HepG2 (cell line): ENCODE measurements around the gene DNAJC4. TPM values are rescaled to one million over a fixed set of nuclear protein-coding genes. Genes with fewer than 3 reads are reported as not detected.
A peak's percentile ranks its signal among the peaks of the same experiment; 100 is the strongest.

Source experiments
- BRF2 ChIP-seq: sonication (generic); formaldehyde crosslinking; IDR thresholded peaks from 2 replicates; pipeline ENCODE4 v1.8.1; 2022; ENCODE audit warnings: mild to moderate bottlenecking, missing genetic modification reagents
- CBX5 ChIP-seq: sonication (generic); formaldehyde crosslinking; IDR thresholded peaks from 2 replicates; pipeline ENCODE4 v1.4.0; 2020; ENCODE audit warnings: missing genetic modification reagents, borderline replicate concordance
- CEBPG ChIP-seq: IDR thresholded peaks from 2 replicates; pipeline ENCODE4 v1.6.1; 2016
- ELK4 ChIP-seq: sonication (generic); formaldehyde crosslinking; IDR thresholded peaks from 2 replicates; pipeline ENCODE4 v1.9.0; 2021; ENCODE audit warnings: missing genetic modification reagents, borderline replicate concordance
- GABPB1 ChIP-seq: IDR thresholded peaks from 2 replicates; pipeline ENCODE4 v1.6.1; 2016; ENCODE audit warnings: mild to moderate bottlenecking, missing genetic modification reagents, moderate library complexity, missing compliant biosample characterization
- KLF9 ChIP-seq: IDR thresholded peaks from 2 replicates; pipeline ENCODE4 v1.6.1; 2016; ENCODE audit warnings: low read depth
- KMT2A ChIP-seq: sonication (generic); formaldehyde crosslinking; IDR thresholded peaks from 2 replicates; pipeline ENCODE4 v1.4.0; 2020; ENCODE audit warnings: missing genetic modification reagents
- LRRFIP1 ChIP-seq: sonication (generic); formaldehyde crosslinking; conservative IDR thresholded peaks from 2 replicates; pipeline ENCODE4 v1.4.0; 2020; ENCODE audit warnings: missing genetic modification reagents
- ONECUT2 ChIP-seq: sonication (generic); formaldehyde crosslinking; IDR thresholded peaks from 2 replicates; pipeline ENCODE4 v1.4.0; 2020; ENCODE audit warnings: missing genetic modification reagents
- PAF1 ChIP-seq: IDR thresholded peaks from 2 replicates; pipeline ENCODE4 v1.6.1; 2016; ENCODE audit warnings: missing genetic modification reagents, missing compliant biosample characterization
- SIN3B ChIP-seq: fragments of 150-350 bp; IDR thresholded peaks from 2 replicates; pipeline ENCODE4 v1.6.1; 2014; ENCODE audit warnings: low read length
- SOX13 ChIP-seq, 3 experiments: fragments of 450-650 bp in 1 of 3; sonication (generic) in 1 of 3; formaldehyde crosslinking in 1 of 3; IDR thresholded peaks in 2 of 3; conservative IDR thresholded peaks in 1 of 3; 2 replicates each; pipeline versions ENCODE4 v1.5.0 to v1.6.1; 2016 to 2020; ENCODE audit warnings: antibody characterized with exemption in 1 of 3, mild to moderate bottlenecking in 1 of 3, missing compliant biosample characterization in 1 of 3, missing genetic modification reagents in 1 of 3, moderate library complexity in 1 of 3
- THAP11 ChIP-seq: IDR thresholded peaks from 2 replicates; pipeline ENCODE4 v1.6.1; 2016; ENCODE audit warnings: missing biosample characterization, missing genetic modification reagents
- TIGD3 ChIP-seq: sonication (generic); formaldehyde crosslinking; IDR thresholded peaks from 2 replicates; pipeline ENCODE4 v1.5.1; 2020; ENCODE audit warnings: mild to moderate bottlenecking, missing genetic modification reagents, borderline replicate concordance
- TRIM24 ChIP-seq: sonication (generic); formaldehyde crosslinking; IDR thresholded peaks from 2 replicates; pipeline ENCODE4 v1.8.0; 2022; ENCODE audit warnings: mild to moderate bottlenecking, missing genetic modification reagents
- YEATS4 ChIP-seq: sonication (generic); formaldehyde crosslinking; IDR thresholded peaks from 2 replicates; pipeline ENCODE4 v1.4.0; 2020; ENCODE audit warnings: missing genetic modification reagents, borderline replicate concordance
- ZNF629 ChIP-seq: sonication (generic); formaldehyde crosslinking; conservative IDR thresholded peaks from 2 replicates; pipeline ENCODE4 v1.5.0; 2020; ENCODE audit warnings: missing genetic modification reagents
- polyA plus RNA-seq, 8 experiments: library from polyadenylated mRNA; depleted of rRNA in 3 of 8; stranded (reverse) in 7 of 8; unstranded in 1 of 8; fragments of >200 nt; fragmentation: Illumina TruSeq in 4 of 8; extraction: Trizol in 4 of 8; gene quantifications; 2 replicates each; pipeline versions ENCODE4 v1.2.1 to v1.2.3, GENCODE V29; 2011 to 2016; ENCODE audit warnings: low read depth in 4 of 8, missing spikeins in 1 of 8, mixed read lengths in 1 of 8; ENCODE audit not compliant: insufficient read depth in 1 of 8
- total RNA-seq, 5 experiments: library from RNA; depleted of rRNA; stranded (reverse); fragments of >200 nt; fragmentation: Illumina TruSeq; extraction: Trizol; gene quantifications; 2 replicates each; pipeline ENCODE4 v1.2.3, GENCODE V29; 2016; ENCODE audit warnings: low read depth in 1 of 5

Gene DNAJC4
- total and polyA plus RNA-seq, 2 of the 13 experiments (the other 11 are each of a cell fraction or from before 2014, with no cell fraction given): 10.3 to 60.8 TPM

- no peak for TF ChIP-seq LRRFIP1 (CRISPR knock-in tag)
- TF ChIP-seq KMT2A: no peak
- no peak for TF ChIP-seq YEATS4
- TF ChIP-seq TIGD3: no peak
- no peak for TF ChIP-seq CBX5 (CRISPR knock-in tag)
- TF ChIP-seq ZNF629 (CRISPR knock-in tag): no peak
- TF ChIP-seq PAF1 (CRISPR knock-in tag): 0 out of 2 replicates have a peak, but pooled peaks have one; percentile 47
- TF ChIP-seq TRIM24 (CRISPR knock-in tag): no peak
- no peak for TF ChIP-seq ELK4 (CRISPR knock-in tag)
- no peak for TF ChIP-seq SOX13 (IDR thresholded peaks at IDR 0.05)
- TF ChIP-seq SOX13 (CRISPR knock-in tag; conservative IDR thresholded peaks at IDR 0.05 in 1 of 2, IDR thresholded peaks at IDR 0.05 in 1 of 2): no peak
- TF ChIP-seq GABPB1 (CRISPR knock-in tag): no peak
- TF ChIP-seq CEBPG (CRISPR knock-in tag): peak; percentile 53
- no peak for TF ChIP-seq BRF2
- 0 out of 2 replicates have a peak, but pooled peaks have one; percentile 21 for TF ChIP-seq THAP11 (CRISPR knock-in tag)
- TF ChIP-seq ONECUT2 (CRISPR knock-in tag): peak; percentile 53; the same call in 1 of the 2 replicates
- no peak for TF ChIP-seq SIN3B
- no peak for TF ChIP-seq KLF9 (CRISPR knock-in tag)
These were observed 28.8 kb upstream of the DNAJC4 start (continued) for GRCh38 chr11:64201543-64201942.
